Breast epithelium (tissue), 3 donors: ENCODE measurements around the gene MAPRE2.

Experiments
- CTCF ChIP-seq, 3 donors: fragments of 450-650 bp; IDR thresholded peaks; one replicate each; pipeline ENCODE4 v1.5.1; 2016 to 2017; ENCODE audit warnings: antibody characterized with exemption in 3 of 3, mild to moderate bottlenecking in 3 of 3, moderate library complexity in 3 of 3
- POLR2A ChIP-seq: fragments of 450-650 bp; IDR thresholded peaks from one replicate; pipeline ENCODE4 v1.6.1; 2016; ENCODE audit warnings: antibody characterized with exemption, mild to moderate bottlenecking, moderate library complexity

GRCh38 chr18:35005963-35006577 lies 35.1 kb upstream of the MAPRE2 start:
- TF ChIP-seq CTCF (IDR thresholded peaks at IDR 0.05) = peak in 2 of 3 donors; percentile 57 to 74
- no peak for TF ChIP-seq POLR2A
